H9 (cell line): Measurements from ENCODE around the gene PTPRN2. TPM values are rescaled to one million over a fixed set of nuclear protein-coding genes. Genes with fewer than 3 reads are reported as not detected.

Experiments
- DNase-seq: peaks from one replicate; pipeline ENCODE4 v3.0.0-alpha.2; 2017
- H2AFZ ChIP-seq: one replicate; pipeline ENCODE4 v1.6.1; 2013; ENCODE audit warnings: mild to moderate bottlenecking, low read length, control low read depth, moderate library complexity
- H2AK5ac ChIP-seq: 2 replicates; pipeline ENCODE4 v1.6.1; 2013; ENCODE audit warnings: low read length, control low read depth, mixed read lengths; ENCODE audit not compliant: insufficient read length
- H2BK120ac ChIP-seq: one replicate; pipeline ENCODE4 v1.6.1; 2013; ENCODE audit warnings: low read depth, mild to moderate bottlenecking, low read length, control low read depth, inconsistent platforms; ENCODE audit not compliant: poor library complexity, severe bottlenecking
- H2BK12ac ChIP-seq: 2 replicates; pipeline ENCODE4 v1.6.1; 2013; ENCODE audit warnings: low read length, control low read depth, mixed read lengths, low read depth; ENCODE audit not compliant: insufficient read length
- H2BK15ac ChIP-seq: 2 replicates; pipeline ENCODE4 v1.6.1; 2013; ENCODE audit warnings: low read depth, low read length, control low read depth
- H2BK20ac ChIP-seq: one replicate; pipeline ENCODE4 v1.6.1; 2013; ENCODE audit warnings: low read depth, mild to moderate bottlenecking, low read length, control low read depth, inconsistent platforms; ENCODE audit not compliant: poor library complexity, severe bottlenecking
- H2BK5ac ChIP-seq: 2 replicates; pipeline ENCODE4 v1.6.1; 2013; ENCODE audit warnings: low read length, control low read depth, mixed read lengths; ENCODE audit not compliant: insufficient read length
- H3K14ac ChIP-seq: 2 replicates; pipeline ENCODE4 v1.6.1; 2013; ENCODE audit warnings: low read length, control low read depth; ENCODE audit not compliant: insufficient read depth
- H3K18ac ChIP-seq: 2 replicates; pipeline ENCODE4 v1.6.1; 2013; ENCODE audit warnings: low read depth, mild to moderate bottlenecking, mixed read lengths, low read length, control low read depth; ENCODE audit not compliant: insufficient read length
- H3K23ac ChIP-seq: 2 replicates; pipeline ENCODE4 v1.6.1; 2013; ENCODE audit warnings: low read length, control low read depth, mixed read lengths, low read depth; ENCODE audit not compliant: insufficient read length
- H3K23me2 ChIP-seq: 2 replicates; pipeline ENCODE4 v1.6.1; 2013; ENCODE audit warnings: low read depth, mild to moderate bottlenecking, mixed read lengths, low read length, control low read depth; ENCODE audit not compliant: insufficient read length, poor library complexity, severe bottlenecking
- H3K27ac ChIP-seq: 2 replicates; pipeline ENCODE4 v1.5.1; 2013; ENCODE audit warnings: low read length, control low read depth, mixed read lengths, low read depth; ENCODE audit not compliant: insufficient read length
- H3K27me3 ChIP-seq: 2 replicates; pipeline ENCODE4 v1.6.1; 2013; ENCODE audit warnings: low read length, control low read depth, inconsistent platforms; ENCODE audit not compliant: insufficient read depth
- H3K4ac ChIP-seq: 2 replicates; pipeline ENCODE4 v1.6.1; 2013; ENCODE audit warnings: low read depth, mild to moderate bottlenecking, control low read depth, inconsistent platforms, low read length, moderate library complexity
- H3K4me1 ChIP-seq: 2 replicates; pipeline ENCODE4 v1.6.1; 2013; ENCODE audit warnings: low read length, control low read depth, inconsistent platforms; ENCODE audit not compliant: insufficient read depth
- H3K4me2 ChIP-seq: 2 replicates; pipeline ENCODE4 v1.6.1; 2013; ENCODE audit warnings: low read length, control low read depth, mixed read lengths; ENCODE audit not compliant: insufficient read length, insufficient read depth
- H3K56ac ChIP-seq: 2 replicates; pipeline ENCODE4 v1.6.1; 2013; ENCODE audit warnings: low read depth, mild to moderate bottlenecking, mixed read lengths, low read length, control low read depth; ENCODE audit not compliant: insufficient read length
- H3K79me1 ChIP-seq: 2 replicates; pipeline ENCODE4 v1.6.1; 2013; ENCODE audit warnings: low read depth, mild to moderate bottlenecking, moderate library complexity, low read length, control low read depth, inconsistent platforms; ENCODE audit not compliant: insufficient read depth, poor library complexity, severe bottlenecking
- H3K79me2 ChIP-seq: 2 replicates; pipeline ENCODE4 v1.6.1; 2013; ENCODE audit warnings: low read length, control low read depth, inconsistent platforms; ENCODE audit not compliant: insufficient read depth
- H3K9ac ChIP-seq: 2 replicates; pipeline ENCODE4 v1.6.1; 2013; ENCODE audit warnings: low read length, control low read depth, mixed read lengths; ENCODE audit not compliant: insufficient read length; ENCODE audit errors: extremely low read depth
- H3K9me3 ChIP-seq: one replicate; pipeline ENCODE4 v1.6.1; 2013; ENCODE audit warnings: low read depth, low read length, inconsistent platforms; ENCODE audit not compliant: control insufficient read depth
- H3T11ph ChIP-seq: one replicate; pipeline ENCODE4 v1.6.1; 2013; ENCODE audit warnings: mild to moderate bottlenecking, low read length, control low read depth, inconsistent platforms
- H4K20me1 ChIP-seq: one replicate; pipeline ENCODE4 v1.6.1; 2013; ENCODE audit not compliant: control insufficient read depth, insufficient read length, insufficient read depth
- H4K5ac ChIP-seq: 2 replicates; pipeline ENCODE4 v1.6.1; 2013; ENCODE audit warnings: low read depth, mild to moderate bottlenecking, mixed read lengths, low read length, control low read depth; ENCODE audit not compliant: insufficient read length
- H4K8ac ChIP-seq: replicated peaks from 2 replicates; pipeline ENCODE4 v1.6.1; 2013; ENCODE audit warnings: low read length, control low read depth, mixed read lengths, low read depth; ENCODE audit not compliant: insufficient read length
- H4K91ac ChIP-seq: 2 replicates; pipeline ENCODE4 v1.6.1; 2013; ENCODE audit warnings: low read depth, mild to moderate bottlenecking, moderate library complexity, mixed read lengths, low read length, control low read depth; ENCODE audit not compliant: insufficient read length
- H3K27ac Mint-ChIP-seq, 3 experiments: 2 replicates in 2 of 3; 3 replicates in 1 of 3; pipeline ENCODE4 v1.8.0; 2020 to 2021; ENCODE audit warnings: mixed read lengths in 3 of 3, mild to moderate bottlenecking in 1 of 3, moderate library complexity in 1 of 3
- H3K27me3 Mint-ChIP-seq: 2 replicates; pipeline ENCODE4 v1.8.0; 2021; ENCODE audit warnings: low read depth, mild to moderate bottlenecking, moderate library complexity, mixed read lengths
- H3K36me3 Mint-ChIP-seq, 3 experiments: 2 replicates in 2 of 3; 3 replicates in 1 of 3; pipeline ENCODE4 v1.8.0; 2020 to 2021; ENCODE audit warnings: low read depth in 3 of 3, mixed read lengths in 3 of 3; ENCODE audit not compliant: insufficient read depth in 1 of 3
- H3K4me1 Mint-ChIP-seq, 2 experiments: 2 replicates each; pipeline ENCODE4 v1.8.0; 2020; ENCODE audit warnings: mixed read lengths in 2 of 2
- H3K4me3 Mint-ChIP-seq, 2 experiments: 2 replicates in 1 of 2; 3 replicates in 1 of 2; pipeline ENCODE4 v1.8.0; 2020 to 2021; ENCODE audit warnings: mild to moderate bottlenecking in 2 of 2, mixed read lengths in 2 of 2, moderate library complexity in 1 of 2
- H3K9me3 Mint-ChIP-seq, 2 experiments: 2 replicates in 1 of 2; 3 replicates in 1 of 2; pipeline ENCODE4 v1.8.0; 2020; ENCODE audit warnings: mild to moderate bottlenecking in 2 of 2, mixed read lengths in 2 of 2, moderate library complexity in 1 of 2
- CTCF ChIP-seq: fragments of 200-600 bp; sonication (generic); conservative IDR thresholded peaks from 3 replicates; pipeline ENCODE4 v1.8.0; 2021; ENCODE audit warnings: antibody characterized with exemption, mild to moderate bottlenecking
- WGBS: extraction: QIAGEN DNeasy Blood & Tissue Kit; methylation state at CpG from one replicate; pipeline ENCODE4 v1.1.7; 2013; ENCODE audit warnings: missing lambda C conversion rate, low lambda C conversion rate, mixed read lengths; ENCODE audit not compliant: insufficient read length; ENCODE audit errors: extremely low coverage; 5-methylcytosine and 5-hydroxymethylcytosine counted together
- total RNA-seq: library from RNA; stranded (reverse); gene quantifications from 2 replicates; pipeline ENCODE4 v1.2.1, GENCODE V29; 2021

PTPRN2 gene
- total RNA-seq, 1 experiment from 2014 or later, result 5.2 TPM

DNA sequence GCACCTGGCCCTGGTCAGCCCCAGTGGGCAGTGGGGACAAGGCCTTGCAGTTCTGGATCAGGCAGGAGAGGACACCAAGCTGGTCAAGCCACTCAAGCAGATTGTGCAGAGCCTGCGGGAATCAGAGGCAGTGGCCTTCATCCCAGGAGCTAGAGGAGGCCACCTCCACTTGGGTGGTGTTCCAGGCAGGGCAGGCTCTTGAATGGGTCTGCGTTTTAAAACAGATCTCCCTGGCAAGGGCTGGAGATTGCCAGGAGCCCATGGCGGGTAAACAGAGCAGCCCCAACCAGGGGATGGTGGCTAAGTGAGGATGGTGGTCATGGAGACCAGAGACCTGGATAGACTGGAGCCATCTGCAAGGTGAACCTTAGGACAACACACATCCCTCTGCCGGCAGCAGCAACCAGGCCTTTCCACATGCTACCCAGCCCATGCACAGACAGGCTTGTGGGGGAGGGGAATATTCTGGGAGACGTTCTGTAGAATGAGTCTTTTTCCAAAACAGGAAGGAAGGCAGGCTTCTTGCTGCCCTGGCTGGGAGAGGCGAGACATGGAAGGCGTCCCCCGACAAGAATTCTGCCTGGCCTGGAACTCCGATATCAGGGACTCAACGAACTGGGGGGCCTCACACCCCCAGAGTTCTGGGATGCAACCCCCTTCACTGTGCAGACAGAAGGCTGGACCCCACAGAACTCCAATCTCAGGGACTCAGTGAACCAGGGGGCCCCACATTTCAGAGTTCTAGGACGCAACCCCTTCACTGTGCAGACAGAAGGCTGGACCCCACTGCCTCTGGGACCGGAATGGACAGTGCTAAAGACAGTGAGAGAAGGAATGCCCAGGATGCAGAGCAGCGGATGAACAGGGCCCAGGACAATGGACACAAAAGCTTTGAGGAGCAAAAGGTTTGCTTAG lies 264.8 kb downstream of the PTPRN2 start:
- H3K4me1 ChIP-seq, result peaks cover 3% of the 10 kb centered on the region; the same call in 1 of the 2 replicates
- no peak overlapping the region for H2BK12ac ChIP-seq
- H3K9ac ChIP-seq, result no peak overlapping the region
- H3K79me2 ChIP-seq, result no peaks in the 10 kb centered on the region
- H2AFZ ChIP-seq, result no peak overlapping the region
- no peak overlapping the region for H3K18ac ChIP-seq
- H3K27ac ChIP-seq, result no peak overlapping the region
- H2BK5ac ChIP-seq, result no peak overlapping the region
- H3K23ac ChIP-seq, result no peak overlapping the region
- Mint-ChIP-seq H3K9me3 (peaks cover 17 to 19% of the 10 kb centered on the region in 2 experiments; a peak in 4 of 5 replicates), H3K4me1 (peaks cover 26 to 44% of the 10 kb centered on the region in 2 experiments), H3K27me3 (peaks cover 8% of the 10 kb centered on the region), H3K4me3 (no peak overlapping the region), H3K36me3 (peaks cover 0 to 11% (median 3%) of the 10 kb centered on the region in 3 experiments; a peak in 3 of 7 replicates), H3K27ac (no peak overlapping the region)
- H2AK5ac ChIP-seq, result no peak overlapping the region
- TF ChIP-seq CTCF, result no peak
- H2BK15ac ChIP-seq, result no peak overlapping the region
- no peak overlapping the region for H3K14ac ChIP-seq
- no peak overlapping the region for H4K5ac ChIP-seq
- no peak overlapping the region for H3K56ac ChIP-seq
- no peaks in the 10 kb centered on the region for H3K27me3 ChIP-seq
- no peak overlapping the region for H3K4ac ChIP-seq
- DNase-seq, result peak; percentile 17
- H4K8ac ChIP-seq, result no peak overlapping the region
- H4K91ac ChIP-seq, result no peak overlapping the region
- H3K9me3 ChIP-seq, result no peaks in the 10 kb centered on the region
- no CpG with 5 or more reads among the region's 13 CpGs for WGBS
- no peak overlapping the region for H2BK120ac ChIP-seq
- no peak overlapping the region for H3T11ph ChIP-seq
- no peak overlapping the region for H2BK20ac ChIP-seq
- no peaks in the 10 kb centered on the region for H3K79me1 ChIP-seq
- no peaks in the 10 kb centered on the region for H4K20me1 ChIP-seq
- no peak overlapping the region for H3K4me2 ChIP-seq
- peaks cover 3% of the 10 kb centered on the region for H3K23me2 ChIP-seq
